Activated CD8-positive, alpha-beta memory T cell treated with anti-CD3 and anti-CD28 coated beads, Interleukin-2, amount 50 U/mL, for 4 hours (primary cell): ENCODE measurements around the gene EEF1AKMT2.
A peak's percentile ranks its signal among the peaks of the same experiment; 100 is the strongest.
"Not testable (repeated sequence)": the region's sequence is repeated elsewhere in the genome, so short reads cannot be mapped to it uniquely, and the experiment has no call there.

Source experiments
- DNase-seq: peaks from one replicate; pipeline ENCODE4 v3.0.0-alpha.2; 2020

Gene EEF1AKMT2

DNA sequence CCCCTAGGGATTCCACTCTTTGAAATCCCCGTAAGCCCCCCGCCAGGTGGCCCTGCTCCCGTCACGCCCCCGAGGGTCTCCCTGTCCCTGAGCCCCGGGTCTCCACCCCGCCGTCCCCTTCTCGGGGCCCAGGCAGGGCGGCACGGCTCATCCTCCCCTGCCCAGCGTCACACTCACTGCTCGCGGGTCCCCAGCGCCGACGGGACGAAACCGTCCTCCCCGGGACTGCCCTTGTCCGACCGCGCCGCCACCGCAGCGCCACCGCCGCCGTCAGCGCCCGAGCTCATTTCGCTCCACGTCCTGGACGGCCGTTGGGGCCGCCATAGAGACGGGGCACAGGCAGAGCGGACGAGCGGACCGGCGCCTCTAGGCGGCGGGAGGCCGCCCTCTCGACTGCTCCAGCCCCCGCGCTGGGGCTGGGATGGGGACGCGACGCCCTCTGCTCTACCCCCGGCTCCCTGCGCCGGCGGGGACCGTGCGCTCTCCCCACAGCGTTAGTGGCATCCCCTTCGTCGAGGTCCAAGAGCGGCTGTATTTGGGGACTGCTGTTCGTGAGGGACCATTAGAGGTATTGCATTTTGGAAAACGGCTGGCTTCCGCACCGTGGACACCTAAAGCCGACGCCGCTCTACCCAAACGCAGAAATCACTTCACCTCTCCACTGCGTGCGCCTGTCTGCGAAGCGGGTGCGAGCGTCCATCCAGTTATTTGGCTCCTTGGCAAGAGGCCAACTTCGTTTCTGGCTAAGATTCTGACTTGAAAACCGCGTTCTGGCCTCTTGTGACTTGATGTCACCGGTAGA is at the start of gene EEF1AKMT2:
TSS of gene EEF1AKMT2 (minus strand) at position 341 of the 802 bp plus-strand sequence. CDS start at position 287, 54 bp downstream.
- peak; percentile 87 for DNase-seq

DNA sequence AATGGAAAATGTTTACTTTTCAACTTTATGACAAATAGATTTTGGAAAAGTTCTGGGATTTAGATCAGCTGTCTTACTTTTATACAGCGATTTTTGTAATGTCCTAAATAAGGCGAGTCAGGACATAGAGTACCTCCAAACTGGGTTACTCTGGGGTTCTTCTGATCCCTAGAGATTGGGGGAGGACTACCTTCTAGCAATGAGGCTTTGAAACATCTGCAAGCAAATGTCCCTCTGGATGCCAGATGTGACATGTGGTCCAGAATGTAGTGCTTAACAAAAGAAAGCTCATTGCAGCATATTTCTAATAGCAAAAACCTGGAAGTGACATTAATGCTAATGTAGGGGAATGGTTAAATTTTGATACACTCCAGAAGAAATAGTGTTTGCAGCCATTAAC is 46.0 kb upstream of the EEF1AKMT2 start:
- no peak for DNase-seq

DNA sequence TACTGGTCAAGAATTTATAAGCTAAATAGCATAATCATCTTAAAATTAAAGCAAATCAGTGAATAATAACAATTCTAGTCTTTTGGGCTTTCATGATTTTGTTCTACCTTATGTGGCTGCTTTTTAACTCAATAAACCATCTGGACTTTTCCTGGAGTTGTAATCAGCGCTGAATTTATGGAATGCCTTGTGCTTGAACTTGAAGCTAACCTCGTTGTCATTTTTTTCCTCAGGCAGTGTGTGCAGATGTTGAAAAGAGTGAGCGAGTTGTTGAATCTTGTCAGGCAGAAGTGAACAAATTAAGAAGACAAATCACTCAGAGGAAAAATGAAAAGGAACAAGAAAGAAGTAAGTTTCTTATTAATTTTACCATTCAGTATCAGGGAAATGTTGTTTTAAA is 39.4 kb upstream of the EEF1AKMT2 start:
- no peak for DNase-seq

DNA sequence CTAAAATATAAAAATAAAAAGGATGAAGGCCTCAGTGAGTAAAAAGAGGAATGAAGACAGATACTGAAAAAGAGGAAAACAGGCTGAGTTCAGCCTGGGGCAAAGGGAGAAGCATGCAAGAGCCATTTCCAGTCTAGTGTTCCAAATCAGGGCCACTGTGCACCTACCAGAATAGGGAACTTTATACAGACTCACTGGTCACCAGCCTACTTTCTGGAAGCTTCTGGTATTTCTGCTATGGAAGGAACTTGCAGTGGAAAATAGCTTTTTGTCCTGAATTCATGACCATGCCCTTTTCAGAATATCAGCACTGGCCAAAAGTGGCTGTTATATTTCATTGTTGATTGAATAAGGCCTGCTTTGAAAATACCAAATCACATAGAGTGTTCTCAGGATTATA is 38.8 kb upstream of the EEF1AKMT2 start:
- DNase-seq = no peak

DNA sequence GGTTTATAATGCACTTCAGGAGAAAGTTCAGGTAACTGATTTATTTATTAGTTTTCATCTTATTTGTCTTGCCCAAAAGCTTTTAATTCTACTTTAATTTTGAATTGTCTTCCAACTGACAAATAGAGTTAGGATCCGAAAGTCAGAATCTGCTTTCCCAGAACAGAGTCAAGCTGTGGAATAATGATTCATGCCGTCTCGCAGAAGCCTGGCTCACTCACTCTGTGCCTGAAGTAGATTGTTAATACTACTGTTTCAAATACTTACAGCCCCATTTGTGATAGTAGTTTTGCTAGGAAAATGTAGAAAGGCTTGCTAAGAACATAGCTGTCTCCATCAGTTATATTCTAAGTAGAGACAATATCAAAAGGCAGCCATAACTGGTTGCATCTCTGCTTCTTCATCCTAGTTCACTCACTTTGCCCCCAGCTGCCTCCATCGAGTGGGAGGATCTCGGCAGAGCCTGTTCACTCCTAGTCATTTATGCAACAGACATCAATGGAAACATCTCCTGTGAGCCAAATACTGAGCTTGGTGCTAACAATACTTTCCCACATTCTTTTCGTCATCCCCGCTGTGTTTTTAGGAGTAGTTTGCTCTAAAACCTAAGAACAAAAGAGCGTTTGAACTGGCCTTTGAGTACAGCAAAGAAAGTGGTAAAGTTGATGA is 37.9 kb upstream of the EEF1AKMT2 start:
- no peak for DNase-seq

DNA sequence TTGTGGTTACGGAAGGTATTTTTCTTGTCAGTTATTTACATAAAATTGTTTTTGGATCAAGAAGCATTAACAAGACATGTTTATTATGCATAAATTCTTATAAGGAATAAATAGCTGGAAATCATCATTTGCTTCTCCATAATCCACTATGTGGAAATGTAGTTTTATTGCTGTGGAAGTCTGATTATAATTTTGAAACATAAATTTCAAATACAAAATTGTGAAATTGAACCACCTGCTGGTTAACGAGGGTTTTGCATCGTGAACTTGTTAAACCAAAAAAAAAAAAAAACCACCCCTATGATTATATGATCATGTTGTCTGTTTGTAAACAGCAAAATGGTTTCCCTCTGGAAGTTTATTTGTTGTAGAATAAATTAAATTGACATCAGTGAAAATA is 35.8 kb upstream of the EEF1AKMT2 start:
- no peak for DNase-seq

DNA sequence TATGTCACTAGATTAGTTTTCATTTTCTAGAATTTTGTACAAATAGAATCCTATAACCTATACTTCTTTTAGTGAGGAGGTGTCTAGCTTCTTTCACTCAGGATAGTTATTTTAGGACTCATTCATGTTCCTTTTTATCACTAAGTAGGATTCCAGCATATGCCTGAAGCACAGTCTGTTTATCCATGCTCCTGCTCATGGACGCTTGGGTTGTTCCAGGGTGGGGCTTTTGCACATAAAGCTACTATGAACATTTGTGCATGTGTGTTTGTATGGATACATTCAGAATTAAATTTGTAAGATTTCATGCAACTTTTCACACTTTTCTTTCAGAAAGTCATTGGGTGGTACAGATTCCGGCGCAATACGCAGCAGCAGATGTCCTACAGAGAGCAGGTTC is 34.6 kb upstream of the EEF1AKMT2 start:
- no peak for DNase-seq

DNA sequence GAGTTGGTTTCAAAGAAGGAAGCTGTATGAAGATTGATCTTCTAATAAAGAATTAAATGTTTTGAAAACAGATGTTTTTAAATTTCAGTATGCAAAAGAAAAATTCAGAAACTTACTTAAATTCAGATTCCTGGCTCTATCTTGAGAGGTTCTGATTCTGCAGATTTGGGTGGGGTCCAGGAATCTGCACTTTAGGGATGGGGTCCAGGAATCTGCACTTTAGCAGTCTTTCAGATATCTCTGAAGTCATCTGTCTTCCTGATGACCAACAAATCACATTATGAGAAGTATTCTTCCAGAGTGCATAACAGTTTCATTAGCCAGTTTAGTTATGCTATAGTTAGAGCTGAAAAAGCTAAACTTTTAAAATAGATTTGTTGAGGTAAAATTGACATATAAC is 34.0 kb upstream of the EEF1AKMT2 start:
- no peak for DNase-seq

DNA sequence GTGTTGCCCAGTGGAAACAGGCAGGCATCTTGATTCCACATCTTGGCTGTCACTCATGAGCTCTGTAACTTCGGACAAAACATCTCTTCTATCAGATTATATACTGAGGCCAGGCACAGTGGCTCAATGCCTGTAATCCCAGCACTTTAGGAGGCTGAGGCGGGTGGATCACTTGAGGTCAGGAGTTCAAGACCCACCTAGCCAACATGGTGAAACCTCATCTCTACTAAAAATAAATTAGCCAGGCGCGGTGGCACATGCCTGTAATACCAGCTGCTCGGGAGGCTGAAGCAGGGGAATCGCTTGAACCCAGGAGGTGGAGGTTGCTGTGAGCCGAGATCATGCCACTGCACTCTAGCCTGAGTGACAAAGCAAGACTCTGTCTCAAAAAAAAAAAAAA is 33.2 kb upstream of the EEF1AKMT2 start:
- not testable (repeated sequence) for DNase-seq

DNA sequence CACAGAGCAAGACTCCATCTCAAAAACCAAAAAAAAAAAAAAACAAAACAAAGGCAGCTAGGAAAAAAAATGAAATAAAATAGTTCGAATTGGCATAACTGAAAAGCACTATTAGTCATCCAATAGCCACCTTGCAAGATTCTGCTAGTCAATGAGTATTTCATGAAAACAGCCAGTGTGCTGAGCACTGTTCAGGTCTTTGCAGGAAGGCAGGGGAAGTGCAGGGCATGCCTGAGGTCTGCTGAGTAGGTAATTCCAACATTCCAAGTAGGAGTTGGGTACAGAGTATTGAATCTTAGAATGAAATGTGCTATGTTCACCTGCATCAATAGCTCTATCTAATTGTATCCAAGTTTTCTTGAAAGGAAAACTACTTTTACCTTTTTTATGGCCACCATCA is 32.8 kb upstream of the EEF1AKMT2 start:
- DNase-seq = no peak

DNA sequence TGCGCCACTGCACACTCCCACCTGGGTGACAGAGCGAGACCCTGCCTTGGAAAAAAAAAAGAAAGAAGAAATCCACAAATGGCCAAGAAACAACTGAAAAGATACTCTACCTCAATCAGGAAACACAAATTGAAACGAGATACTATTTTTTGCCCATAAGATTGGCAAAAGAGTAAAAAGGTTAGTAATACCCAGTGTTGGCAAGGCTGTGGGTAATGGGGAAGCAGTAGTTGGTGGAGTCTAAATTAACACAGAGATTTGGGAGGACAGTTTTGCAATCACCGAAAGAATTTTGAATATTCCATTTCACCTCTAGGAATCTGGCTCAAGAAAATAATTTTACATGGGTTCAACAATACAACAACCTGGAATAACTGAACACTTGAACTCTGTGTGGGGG is 29.8 kb upstream of the EEF1AKMT2 start:
- DNase-seq = no peak

DNA sequence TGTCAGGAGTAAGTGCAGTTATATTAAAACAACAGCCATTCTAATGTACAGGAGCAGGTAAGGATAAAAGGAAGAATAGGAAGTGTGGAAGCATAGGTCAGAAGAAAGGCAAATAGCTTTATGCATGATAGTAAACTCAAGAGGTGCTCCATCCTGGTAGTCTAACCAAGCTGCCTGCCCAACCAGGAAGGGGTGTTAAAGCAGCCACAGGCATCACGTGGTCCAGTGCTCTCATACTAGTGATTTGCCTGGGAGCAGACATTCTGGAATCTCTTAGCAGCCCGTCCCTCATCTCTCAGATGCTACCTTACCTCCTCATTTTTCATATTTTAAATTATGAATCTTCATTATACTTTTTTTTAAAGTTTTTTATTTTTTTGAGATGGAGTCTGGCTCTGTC is 28.4 kb upstream of the EEF1AKMT2 start:
- no peak for DNase-seq

DNA sequence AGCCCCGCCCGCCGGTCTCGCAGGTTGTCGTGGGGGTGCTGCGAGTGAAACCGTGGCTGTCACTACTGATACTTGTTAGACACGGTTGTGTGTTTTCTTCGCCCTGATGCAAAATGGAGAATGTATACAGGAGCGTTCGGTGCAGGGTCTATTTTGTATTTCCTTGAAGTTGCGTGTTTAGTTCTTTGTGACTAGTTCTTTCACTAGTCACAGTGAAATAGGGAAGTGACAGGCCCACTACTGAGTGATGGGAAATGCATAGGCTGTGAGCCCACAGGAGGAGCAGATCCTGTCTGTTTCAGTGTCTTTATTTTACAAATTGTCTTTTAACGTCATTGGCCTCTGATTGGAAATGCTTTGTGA is 10.6 kb upstream of the EEF1AKMT2 start:
- DNase-seq = no peak

DNA sequence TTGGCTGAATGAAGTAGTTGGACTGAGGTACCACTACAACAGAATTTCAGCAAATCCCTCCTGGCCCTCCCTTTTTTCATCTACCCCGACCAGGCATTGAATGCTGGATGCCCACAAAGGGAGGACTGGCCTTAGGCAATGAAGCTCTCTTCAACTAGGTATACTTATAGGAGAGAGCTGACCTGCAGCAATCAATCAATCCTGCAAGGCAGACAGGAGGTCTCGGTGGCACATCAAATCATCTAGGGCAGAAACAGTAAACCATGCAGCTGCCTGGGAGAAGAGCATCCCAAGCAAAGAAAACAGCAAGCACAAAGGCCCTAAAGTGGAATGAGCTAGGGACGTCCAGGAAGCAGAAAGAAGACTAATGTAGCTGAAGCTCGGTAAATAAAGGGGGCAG is 7.5 kb upstream of the EEF1AKMT2 start:
- DNase-seq = no peak

DNA sequence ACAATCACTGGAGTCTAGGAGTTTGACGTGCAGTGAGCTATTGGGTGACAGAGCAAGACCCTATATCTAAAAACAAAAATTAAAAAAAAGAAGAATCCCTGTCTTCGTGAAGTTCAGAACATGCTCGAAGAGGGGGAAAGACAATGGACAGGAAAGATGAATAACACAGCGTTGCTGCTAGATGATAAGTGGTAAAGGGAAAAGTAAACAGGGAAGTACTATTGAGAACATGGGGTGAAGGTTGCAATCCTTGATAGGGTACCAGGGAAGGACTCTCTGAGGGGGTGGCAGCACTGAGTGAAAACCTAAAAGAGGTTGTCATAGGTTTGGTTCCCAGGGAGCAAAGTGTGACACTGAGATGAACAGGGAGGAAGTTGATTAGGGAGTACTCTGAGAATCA is 7.1 kb upstream of the EEF1AKMT2 start:
- no peak for DNase-seq

DNA sequence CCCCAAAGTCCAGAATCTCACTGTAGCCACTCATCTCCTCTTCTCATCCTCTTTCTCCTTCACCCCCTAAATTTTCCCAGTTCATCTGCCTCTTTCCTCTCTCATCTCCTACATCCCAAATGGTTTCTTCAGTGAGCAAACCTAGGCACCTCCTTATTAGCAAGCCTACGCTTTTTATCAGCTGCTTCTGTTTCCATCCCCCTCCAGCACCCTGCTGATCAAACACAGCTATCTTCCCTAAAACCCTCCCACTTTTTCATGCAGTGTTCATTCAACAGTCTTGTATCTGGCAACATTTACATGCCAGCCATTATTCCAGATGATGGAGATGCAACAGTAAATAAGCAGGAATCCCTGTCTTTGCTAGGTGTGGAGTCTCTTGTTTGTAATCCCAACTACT is 6.7 kb upstream of the EEF1AKMT2 start:
- DNase-seq = no peak

DNA sequence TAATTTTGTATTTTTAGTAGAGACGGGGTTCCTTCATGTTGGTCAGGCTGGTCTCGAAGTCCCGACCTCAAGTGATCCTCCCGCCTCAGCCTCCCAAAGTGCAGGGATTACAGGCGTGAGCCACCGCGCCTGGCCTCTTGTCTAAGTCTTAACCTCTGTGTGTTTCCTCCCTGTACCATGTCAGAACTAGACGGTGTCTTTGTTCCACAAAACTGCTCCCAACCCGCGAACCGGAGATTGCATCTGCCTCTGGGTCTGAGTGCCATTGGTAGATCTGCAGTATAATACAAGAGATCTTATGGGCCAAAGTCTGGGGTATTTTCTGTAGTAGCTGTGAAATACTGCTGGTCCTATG is 1.3 kb upstream of the EEF1AKMT2 start:
- DNase-seq = no peak

DNA sequence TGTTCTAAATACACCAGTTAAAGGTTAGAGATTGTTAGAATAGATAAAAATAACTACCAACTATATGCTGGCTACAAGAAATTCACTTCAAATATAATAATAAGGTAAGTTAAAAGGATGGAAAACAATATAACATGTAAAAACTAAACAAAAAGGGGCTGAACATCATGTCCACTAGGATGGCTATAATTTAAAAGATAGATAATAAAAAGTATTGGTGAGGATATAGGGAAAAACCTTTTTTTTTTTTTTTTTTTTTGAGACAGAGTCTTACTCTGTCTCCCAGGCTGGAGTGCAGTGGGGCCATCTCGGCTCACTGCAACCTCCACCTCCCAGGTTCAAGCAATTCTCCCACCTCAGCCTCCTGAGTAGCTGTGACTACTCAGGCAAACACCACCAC is 8.8 kb downstream of the EEF1AKMT2 start:
- DNase-seq = not testable (repeated sequence)

DNA sequence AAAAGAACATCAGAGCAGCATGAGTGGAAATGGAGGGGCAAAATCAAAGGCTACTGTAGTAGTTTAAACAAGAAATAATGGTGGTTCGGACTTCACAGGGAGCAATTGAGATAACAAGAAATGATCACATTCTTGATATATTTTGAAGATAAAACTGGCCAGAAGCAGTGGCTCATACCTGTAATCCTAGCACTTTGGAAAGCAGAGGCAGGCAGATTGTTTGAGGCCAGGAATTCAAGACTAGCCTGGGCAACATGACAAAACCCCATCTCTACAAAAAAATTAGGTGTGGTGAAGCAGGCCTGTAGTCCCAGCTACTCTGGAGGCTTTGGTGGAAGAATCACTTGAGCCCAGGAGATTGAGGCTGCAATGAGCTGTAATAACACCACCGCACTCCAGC is 22.9 kb downstream of the EEF1AKMT2 start:
- no peak for DNase-seq

DNA sequence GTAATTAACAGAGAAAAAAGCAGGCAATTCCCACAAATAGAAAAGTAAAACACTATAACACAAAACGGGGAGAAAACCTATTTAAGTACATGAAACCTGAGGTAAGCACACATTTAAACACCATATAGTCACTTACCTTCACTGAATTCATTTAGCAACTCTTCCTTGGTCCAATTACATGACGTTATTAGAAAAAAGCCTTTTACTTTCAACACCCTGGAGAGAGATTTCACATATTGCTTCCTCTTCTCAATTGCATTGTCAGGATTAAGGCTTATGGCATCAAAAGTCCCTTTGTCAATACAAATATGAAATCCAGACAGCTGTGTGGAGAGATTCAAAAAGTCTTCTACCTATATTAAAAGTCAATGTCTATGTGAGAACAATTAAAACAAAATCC is 26.4 kb downstream of the EEF1AKMT2 start:
- no peak for DNase-seq

DNA sequence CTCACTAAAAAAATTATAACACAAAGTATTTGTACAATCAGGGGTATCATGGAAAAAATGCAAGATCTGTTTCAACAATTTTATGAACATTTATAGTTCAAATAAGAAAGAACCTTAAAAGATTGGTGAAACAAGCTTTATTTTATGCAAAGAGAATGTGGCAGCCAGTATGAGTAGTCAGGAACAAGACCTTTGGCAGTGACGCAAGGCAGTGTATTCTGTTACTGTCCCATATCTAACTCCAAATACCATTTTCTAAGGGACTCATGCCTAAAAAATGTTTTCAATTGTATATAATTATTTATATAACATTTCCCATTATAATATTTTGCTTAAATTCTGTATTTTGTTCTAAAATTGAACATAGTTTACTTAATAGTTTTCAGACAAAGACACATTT is 28.4 kb downstream of the EEF1AKMT2 start:
- DNase-seq = no peak

DNA sequence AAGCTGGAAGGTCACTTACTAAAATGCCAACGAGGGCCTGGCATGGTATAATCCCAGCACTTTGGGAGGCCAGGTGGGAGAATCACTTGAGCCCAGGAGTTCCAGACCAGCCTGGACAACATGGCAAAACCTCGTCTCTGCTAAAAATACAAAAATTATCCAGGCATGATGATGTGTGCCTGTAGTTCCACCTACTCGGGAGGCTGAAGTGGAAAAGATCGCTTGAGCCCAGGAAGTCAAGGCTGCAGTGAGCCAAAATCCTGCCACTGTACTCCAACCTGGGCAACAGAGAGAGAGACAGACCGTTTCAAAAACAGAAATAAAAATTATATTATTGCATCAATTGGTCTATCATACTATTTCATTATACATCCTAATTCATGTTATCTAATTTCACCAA is 29.4 kb downstream of the EEF1AKMT2 start:
- DNase-seq = no peak

DNA sequence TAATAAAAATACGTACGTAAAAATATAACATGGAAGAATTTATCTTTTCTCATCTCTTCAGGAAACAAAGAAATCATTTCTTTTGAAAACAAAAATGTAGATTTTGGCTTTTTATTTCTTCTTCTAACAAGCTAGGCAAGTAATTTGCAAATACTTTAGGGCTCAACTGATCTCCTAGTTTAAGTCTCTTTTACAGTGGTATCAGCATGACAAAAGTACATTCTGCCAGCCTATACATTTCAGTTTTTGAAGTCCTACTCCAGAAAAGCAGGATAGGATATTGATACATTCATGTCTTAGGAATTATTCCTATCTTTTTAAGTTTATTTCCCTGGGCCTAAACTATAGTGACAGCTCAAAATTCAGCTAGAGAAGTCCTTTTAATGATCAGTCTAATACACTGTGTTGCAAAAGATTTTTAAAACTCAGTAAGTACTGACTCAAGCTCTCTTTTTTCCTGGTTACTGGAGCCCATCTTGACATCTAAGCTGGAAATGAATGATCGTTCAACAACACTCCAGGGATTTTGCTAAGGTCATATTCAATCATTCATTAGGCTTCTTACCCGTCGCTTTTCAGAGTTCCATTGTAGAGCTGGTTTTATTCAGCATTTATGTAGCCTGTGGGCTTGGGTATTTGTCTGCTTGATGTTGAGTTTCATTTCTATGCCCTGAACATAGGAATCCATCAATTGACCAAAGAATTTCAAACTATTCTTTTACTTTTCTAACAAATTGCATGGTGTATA is 35.4 kb downstream of the EEF1AKMT2 start:
- DNase-seq = no peak

DNA sequence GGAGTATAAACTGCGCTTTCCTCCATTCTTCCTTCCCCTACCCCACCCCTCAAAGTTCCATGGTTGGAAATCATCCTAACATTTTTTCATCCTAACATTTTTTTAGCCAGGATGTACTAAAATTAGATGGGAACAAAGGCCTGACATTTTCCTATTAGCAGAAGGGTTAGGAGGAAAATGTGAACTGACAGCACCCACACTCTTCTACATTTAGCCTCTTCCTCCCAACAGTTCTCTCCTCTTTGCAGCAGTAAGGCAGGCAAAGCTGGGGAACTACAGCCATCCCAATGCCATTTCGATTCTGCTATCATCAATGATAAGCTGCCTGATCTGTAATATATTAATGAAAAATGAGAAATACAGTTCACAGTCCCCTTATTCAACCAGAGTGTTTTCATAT is 36.1 kb downstream of the EEF1AKMT2 start:
- DNase-seq = no peak
